SK-N-SH (cell line): Measurements from ENCODE around the gene REC114. TPM values are rescaled to one million over a fixed set of nuclear protein-coding genes. Genes with fewer than 3 reads are reported as not detected.
A peak's percentile ranks its signal among the peaks of the same experiment; 100 is the strongest.

Experiments
- CTCF ChIA-PET: fragments of 300-600, 350-600 bp; formaldehyde crosslinking; extraction: SDS; loops from one replicate; lab custom pipeline; 2021; lab: Yijun Ruan, JAX
- POLR2A ChIA-PET: fragments of 350-600 bp; sonication (Branson Sonifier 250); formaldehyde crosslinking; extraction: SDS; loops from one replicate; lab custom pipeline; 2020; ENCODE audit warnings: antibody characterized with exemption, inconsistent platforms; lab: Yijun Ruan, JAX
- DNase-seq: peaks from one replicate; pipeline ENCODE4 v3.0.0; 2012
- H2AFZ ChIP-seq: fragments of 200-600 bp; sonication (generic); 2 replicates; pipeline ENCODE4 v1.8.1; 2016; ENCODE audit warnings: antibody characterized with exemption, mild to moderate bottlenecking, low read depth
- H3F3A ChIP-seq: fragments of 200-600 bp; sonication (generic); replicated peaks from 2 replicates; pipeline ENCODE3; 2016; ENCODE audit warnings: antibody characterized with exemption, mild to moderate bottlenecking; ENCODE audit not compliant: insufficient read depth
- H3K27ac ChIP-seq, 2 experiments: fragments of 200-500 bp in 1 of 2; fragments of 200-600 bp in 1 of 2; sonication (Bioruptor generic) in 1 of 2; sonication (generic), shearing (Covaris generic) in 1 of 2; 2 replicates each; pipeline versions ENCODE4 v1.5.1 to v1.6.1; 2014 to 2016; ENCODE audit warnings: low read depth in 2 of 2, inconsistent platforms in 1 of 2, low read length in 1 of 2, mild to moderate bottlenecking in 1 of 2, mixed read lengths in 1 of 2
- H3K27me3 ChIP-seq: fragments of 200-600 bp; sonication (generic), shearing (Covaris generic); 2 replicates; pipeline ENCODE4 v1.6.1; 2016; ENCODE audit warnings: mixed run types; ENCODE audit not compliant: insufficient read depth
- H3K36me3 ChIP-seq, 2 experiments: fragments of 200-500 bp in 1 of 2; fragments of 200-600 bp in 1 of 2; sonication (Bioruptor generic) in 1 of 2; sonication (generic) in 1 of 2; replicated peaks in 1 of 2; 2 replicates each; pipeline versions ENCODE3 to v1.5.1; 2014 to 2016; ENCODE audit warnings: low read length in 1 of 2, mild to moderate bottlenecking in 1 of 2; ENCODE audit not compliant: insufficient read depth in 2 of 2, control insufficient read depth in 1 of 2
- H3K4me1 ChIP-seq, 2 experiments: fragments of 200-500 bp in 1 of 2; fragments of 200-600 bp in 1 of 2; sonication (Bioruptor generic) in 1 of 2; sonication (generic), shearing (Covaris generic) in 1 of 2; 2 replicates each; pipeline versions ENCODE4 v1.5.1 to v1.6.1; 2014 to 2016; ENCODE audit warnings: low read depth in 1 of 2, low read length in 1 of 2, mixed run types in 1 of 2; ENCODE audit not compliant: insufficient read depth in 2 of 2, control insufficient read depth in 1 of 2
- H3K4me2 ChIP-seq: fragments of 200-600 bp; sonication (generic), shearing (Covaris generic); 2 replicates; pipeline ENCODE4 v1.6.1; 2017; ENCODE audit warnings: mixed run types
- H3K4me3 ChIP-seq, 2 experiments: fragments of 200-500 bp in 1 of 2; fragments of 200-600 bp in 1 of 2; sonication (Bioruptor generic) in 1 of 2; sonication (generic), shearing (Covaris generic) in 1 of 2; 2 replicates each; pipeline versions ENCODE4 v1.5.1 to v1.8.1; 2014 to 2016; ENCODE audit warnings: low read depth in 2 of 2, inconsistent platforms in 1 of 2, low read length in 1 of 2, mild to moderate bottlenecking in 1 of 2, mixed read lengths in 1 of 2, moderate library complexity in 1 of 2
- H3K79me2 ChIP-seq: fragments of 200-600 bp; sonication (generic); 2 replicates; pipeline ENCODE4 v1.8.1; 2017; ENCODE audit warnings: mild to moderate bottlenecking; ENCODE audit not compliant: insufficient read depth
- H3K9ac ChIP-seq: fragments of 200-600 bp; sonication (generic); 2 replicates; pipeline ENCODE4 v1.6.1; 2017; ENCODE audit warnings: mixed run types
- H3K9me2 ChIP-seq: fragments of 200-600 bp; sonication (generic); 2 replicates; pipeline ENCODE4 v1.6.1; 2017; ENCODE audit warnings: mixed run types
- H3K9me3 ChIP-seq: fragments of 200-600 bp; sonication (generic); 2 replicates; pipeline ENCODE4 v1.6.1; 2017; ENCODE audit warnings: mixed run types, mild to moderate bottlenecking, moderate library complexity
- H4K20me1 ChIP-seq: fragments of 200-600 bp; sonication (generic); 2 replicates; pipeline ENCODE4 v1.6.1; 2017; ENCODE audit warnings: mild to moderate bottlenecking, mixed run types; ENCODE audit not compliant: insufficient read depth
- CHD2 ChIP-seq: fragments of 150-350 bp; IDR thresholded peaks from 2 replicates; pipeline ENCODE4 v1.6.1; 2018; ENCODE audit warnings: low read length; ENCODE audit not compliant: partially characterized antibody
- ELF1 ChIP-seq: IDR thresholded peaks from 2 replicates; pipeline ENCODE4 v1.4.0; 2012
- EP300 ChIP-seq, 2 experiments: IDR thresholded peaks; 2 replicates each; pipeline versions ENCODE4 v1.4.0 to v1.6.1; 2012; ENCODE audit warnings: borderline replicate concordance in 1 of 2, low read depth in 1 of 2, low read length in 1 of 2
- GABPA ChIP-seq: IDR thresholded peaks from 2 replicates; pipeline ENCODE4 v1.4.0; 2012; ENCODE audit warnings: low read depth, mild to moderate bottlenecking
- IRF3 ChIP-seq: fragments of 150-350 bp; IDR thresholded peaks from 2 replicates; pipeline ENCODE4 v1.6.1; 2016; ENCODE audit warnings: mild to moderate bottlenecking, low read depth, low read length
- JUND ChIP-seq: IDR thresholded peaks from 2 replicates; pipeline ENCODE4 v1.4.0; 2012
- MXI1 ChIP-seq: IDR thresholded peaks from 2 replicates; pipeline ENCODE4 v1.6.1; 2012; ENCODE audit warnings: mild to moderate bottlenecking, low read depth, low read length, improper control_type of control experiment
- NFIC ChIP-seq: IDR thresholded peaks from 2 replicates; pipeline ENCODE4 v1.4.0; 2012; ENCODE audit warnings: borderline replicate concordance
- NRF1 ChIP-seq: IDR thresholded peaks from 2 replicates; pipeline ENCODE4 v1.6.1; 2012; ENCODE audit warnings: low read depth, mild to moderate bottlenecking, low read length
- PBX3 ChIP-seq: IDR thresholded peaks from 2 replicates; pipeline ENCODE4; 2012
- RCOR1 ChIP-seq: fragments of 150-350 bp; IDR thresholded peaks from 2 replicates; pipeline ENCODE4 v1.6.1; 2017; ENCODE audit warnings: antibody characterized with exemption, low read length
- RFX5 ChIP-seq: IDR thresholded peaks from 2 replicates; pipeline ENCODE4 v1.6.1; 2012; ENCODE audit warnings: mild to moderate bottlenecking, improper control_type of control experiment, low read length
- RXRA ChIP-seq: IDR thresholded peaks from 2 replicates; pipeline ENCODE4 v1.4.0; 2012; ENCODE audit warnings: low read depth, mild to moderate bottlenecking, borderline replicate concordance
- SIN3A ChIP-seq: IDR thresholded peaks from 2 replicates; pipeline ENCODE4 v1.6.1; 2012; ENCODE audit warnings: low read depth, mild to moderate bottlenecking, low read length, moderate library complexity, borderline replicate concordance
- SMC3 ChIP-seq: IDR thresholded peaks from 2 replicates; pipeline ENCODE4 v1.6.1; 2012; ENCODE audit warnings: low read depth, low read length, improper control_type of control experiment
- TCF12 ChIP-seq: IDR thresholded peaks from 2 replicates; pipeline ENCODE4 v1.4.0; 2012
- TEAD4 ChIP-seq: IDR thresholded peaks from 2 replicates; pipeline ENCODE4 v1.4.0; 2012; ENCODE audit warnings: mild to moderate bottlenecking, borderline replicate concordance; ENCODE audit not compliant: insufficient read depth
- USF2 ChIP-seq: fragments of 150-350 bp; IDR thresholded peaks from 2 replicates; pipeline ENCODE4 v1.6.1; 2017; ENCODE audit warnings: antibody characterized with exemption, low read length, low read depth, borderline replicate concordance
- YY1 ChIP-seq: IDR thresholded peaks from 2 replicates; pipeline ENCODE4 v1.4.0; 2012; ENCODE audit warnings: low read depth, mild to moderate bottlenecking
- ZBTB33 ChIP-seq: IDR thresholded peaks from 2 replicates; pipeline ENCODE4 v1.4.0; 2012; ENCODE audit warnings: low read depth, borderline replicate concordance
- WGBS: methylation state at CpG from one replicate; pipeline ENCODE4 v1.1.6; 2017; ENCODE audit warnings: low lambda C conversion rate; 5-methylcytosine and 5-hydroxymethylcytosine counted together
- polyA plus RNA-seq, 3 experiments: library from polyadenylated mRNA; depleted of rRNA; stranded (reverse); fragments of >200 nt; gene quantifications; 2 replicates each; pipeline ENCODE4 v1.2.3, GENCODE V29; 2012

Gene REC114
- polyA plus RNA-seq, 1 of the 3 experiments (the other 2 are of a cell fraction), result not detected

GRCh38 chr15:73584699-73585420, 141.9 kb downstream of the REC114 start:
- no peak overlapping the region for H3K9ac ChIP-seq
- POLR2A ChIA-PET, result no interaction called here
- peaks cover 12% of the 10 kb centered on the region for H4K20me1 ChIP-seq
- no peaks in the 10 kb centered on the region for H3K27me3 ChIP-seq
- H3K27ac ChIP-seq, result peak overlapping the region; percentile 7 to 34; a peak in 2 of 4 replicates
- peaks cover 27 to 63% of the 10 kb centered on the region in 2 experiments for H3K36me3 ChIP-seq
- 66% methylated on average over 5 of the region's 5 CpGs for WGBS
- no peaks in the 10 kb centered on the region for H3K9me3 ChIP-seq
- CTCF ChIA-PET, result no interaction called here
- no peak overlapping the region for H3K4me2 ChIP-seq
- no peaks in the 10 kb centered on the region for H3F3A ChIP-seq
- H3K9me2 ChIP-seq, result no peaks in the 10 kb centered on the region
- H3K4me1 ChIP-seq, result no peaks in the 10 kb centered on the region; a peak in 1 of 4 replicates
- DNase-seq, result no peak
- peaks cover 16% of the 10 kb centered on the region for H3K79me2 ChIP-seq
- no peak overlapping the region for H3K4me3 ChIP-seq
- TF ChIP-seq TCF12 (no peak), RCOR1 (no peak), PBX3 (0 out of 2 replicates have a peak, but pooled peaks have one; percentile 5), RFX5 (no peak)
- H2AFZ ChIP-seq, result no peak overlapping the region

GRCh38 chr15:73585871-73586654, 143.1 kb downstream of the REC114 start:
- Histone ChIP-seq H3K4me2 (no peak overlapping the region), H3K9me3 (no peaks in the 10 kb centered on the region), H3K79me2 (peaks cover 28% of the 10 kb centered on the region), H2AFZ (no peak overlapping the region), H3K9me2 (no peaks in the 10 kb centered on the region), H3K27ac (no peak overlapping the region), H3K27me3 (no peaks in the 10 kb centered on the region), H3K36me3 (peaks cover 28 to 64% of the 10 kb centered on the region in 2 experiments), H3F3A (no peaks in the 10 kb centered on the region), H3K4me3 (no peak overlapping the region), H3K9ac (no peak overlapping the region), H3K4me1 (no peaks in the 10 kb centered on the region; a peak in 1 of 4 replicates), H4K20me1 (peaks cover 17% of the 10 kb centered on the region)
- no peak for DNase-seq
- 78% methylated on average over 5 of the region's 5 CpGs for WGBS
- TF ChIP-seq SIN3A (no peak), NFIC (no peak), USF2 (no peak), EP300 (IDR thresholded peaks at IDR 0.05; ENCODE audit: borderline replicate concordance in 1 of 2, low read depth in 1 of 2, low read length in 1 of 2) (no peak), GABPA (no peak), ZBTB33 (no peak), NRF1 (no peak), RXRA (no peak), JUND (no peak), YY1 (no peak), TCF12 (no peak), RFX5 (no peak), IRF3 (no peak), MXI1 (no peak), ELF1 (no peak), SMC3 (no peak), TEAD4 (no peak), CHD2 (no peak)
- ChIA-PET CTCF (interaction anchor here (1.2 to 4.4 kb wide), 2 partner anchors 11 to 51 kb away, joined by 5 to 19 read pairs; no protein-coding TSS in a partner anchor), POLR2A (no interaction called here)
